HG02884 (cell line): ENCODE results near the gene ECI2.
"Not testable (repeated sequence)": the region's sequence is repeated elsewhere in the genome, so short reads cannot be mapped to it uniquely, and the experiment has no call there.

Experiments used
- ATAC-seq: cut with Tn5 transposase; IDR thresholded peaks from one replicate; pipeline ENCODE4 v1.9.1; 2021; ENCODE audit warnings: mild to moderate bottlenecking, moderate library complexity; ENCODE audit not compliant: unreplicated experiment

Gene ECI2

DNA sequence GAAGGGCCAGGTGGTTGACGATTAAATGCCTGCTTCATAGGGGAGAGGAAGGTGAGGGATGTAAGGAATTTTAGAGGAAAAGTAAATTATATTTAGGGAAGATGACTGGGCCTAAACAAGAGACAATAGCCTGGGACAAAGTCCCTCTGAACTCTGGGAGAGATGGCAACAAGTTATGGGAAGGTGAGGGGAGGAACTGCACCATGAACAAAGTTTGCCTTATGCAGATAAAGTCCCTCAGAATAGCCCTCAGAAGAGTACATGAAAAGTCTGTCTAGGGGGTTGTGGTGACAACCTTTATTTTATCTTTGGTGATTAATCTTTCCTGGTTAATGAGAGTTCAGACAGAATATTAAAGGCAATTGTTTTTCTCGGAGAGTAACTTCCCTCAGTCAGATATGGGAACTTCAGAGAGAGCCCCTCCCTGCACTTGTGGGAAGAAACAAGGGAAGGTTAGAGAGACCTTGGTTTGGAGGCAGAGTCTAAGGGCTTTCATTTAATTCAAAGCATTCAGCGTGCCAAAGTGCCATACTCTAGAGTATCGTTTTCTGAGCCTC lies 29.3 kb downstream of the ECI2 start:
- no peak for ATAC-seq

GRCh38 chr6:4103929-4104328 lies 31.4 kb downstream of the ECI2 start:
- ATAC-seq: no peak

DNA sequence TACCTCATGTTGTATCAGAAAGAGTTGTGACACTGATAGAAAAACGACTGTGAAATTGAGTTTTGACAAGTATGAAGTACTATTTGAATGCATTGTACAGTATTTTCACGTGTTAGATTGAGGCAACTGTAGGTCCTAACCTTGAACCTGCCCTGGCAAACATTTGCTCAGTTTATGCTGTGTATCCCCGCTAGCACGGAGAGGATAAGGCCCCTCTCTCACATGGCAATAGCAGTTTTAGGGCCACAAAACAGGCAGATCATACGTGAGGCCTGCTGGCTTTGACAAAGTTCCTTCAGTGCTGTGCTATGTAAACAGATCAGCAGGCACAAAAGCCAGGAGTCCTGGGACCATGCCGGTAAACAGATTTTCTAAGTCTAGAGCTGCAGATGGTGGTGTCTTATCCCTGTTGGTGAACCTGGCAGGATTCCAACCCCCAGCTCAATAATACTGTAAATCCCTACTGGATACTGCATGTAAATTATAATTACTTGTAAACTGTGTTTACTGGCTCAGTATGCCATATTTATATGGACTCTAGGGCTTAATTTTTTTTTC lies 32.6 kb downstream of the ECI2 start:
- ATAC-seq: no peak

- no peak for ATAC-seq
Observed at GRCh38 chr6:4101298-4101697, 34.1 kb downstream of the ECI2 start.

DNA sequence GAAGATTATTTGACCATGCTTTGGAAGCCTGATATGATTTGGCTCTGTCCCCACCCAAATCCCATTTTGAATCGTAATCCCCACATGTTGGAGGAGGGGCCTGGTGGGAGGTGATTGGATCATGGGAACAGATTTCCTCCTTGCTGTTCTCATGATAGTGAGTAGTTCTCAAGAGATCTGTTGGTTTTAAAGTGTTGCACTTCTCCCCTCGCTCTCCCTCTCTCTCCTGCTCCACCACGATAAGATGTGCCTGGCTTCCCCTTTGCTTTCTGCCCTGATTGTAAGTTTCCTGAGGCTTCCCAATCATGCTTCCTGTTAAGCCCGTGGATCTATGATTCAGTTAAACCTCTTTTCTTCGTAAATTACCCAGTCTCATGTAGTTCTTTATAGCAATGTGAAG lies 34.7 kb downstream of the ECI2 start:
- ATAC-seq: no peak

GRCh38 chr6:4093288-4093687 lies 42.1 kb downstream of the ECI2 start:
- ATAC-seq: no peak

DNA sequence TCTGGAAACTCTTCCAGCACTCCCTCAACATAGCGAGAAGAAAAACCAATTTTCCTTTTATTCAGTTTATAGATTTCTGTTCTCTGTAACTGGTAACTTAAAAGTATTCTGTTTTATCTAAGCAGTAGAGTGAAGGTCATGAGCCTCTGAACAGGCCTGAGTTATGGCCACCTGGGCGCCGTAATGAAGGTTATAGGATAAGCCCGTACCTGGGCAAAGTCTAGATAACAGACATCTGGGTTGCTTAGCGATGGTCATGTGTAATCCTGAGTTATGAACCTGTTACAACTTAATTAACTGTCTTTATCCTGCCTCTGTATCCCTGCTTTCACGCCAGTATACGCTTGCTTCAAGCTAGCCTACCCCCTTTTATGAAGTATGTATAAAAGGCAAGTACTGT lies 43.4 kb downstream of the ECI2 start:
- no peak for ATAC-seq

GRCh38 chr6:4090043-4090442 lies 45.3 kb downstream of the ECI2 start:
- not testable (repeated sequence) for ATAC-seq

GRCh38 chr6:4088704-4089103 lies 46.7 kb downstream of the ECI2 start:
- no peak for ATAC-seq

DNA sequence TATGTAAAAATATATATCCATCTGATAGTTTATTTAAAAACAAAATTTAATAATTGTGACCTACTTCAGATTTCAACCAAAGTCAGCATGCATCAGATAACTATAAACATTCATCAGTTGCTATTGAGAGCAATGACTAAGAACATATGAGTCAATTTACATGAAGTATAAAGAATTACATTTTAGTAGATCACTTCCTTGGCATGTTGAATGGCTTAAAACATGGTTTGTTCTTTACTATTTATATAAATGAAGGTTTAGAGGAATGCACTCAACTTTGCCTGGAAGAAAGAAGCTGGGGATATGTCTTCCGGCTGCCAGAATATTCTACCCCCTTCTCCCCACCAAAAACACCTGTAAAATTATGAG lies 50.1 kb downstream of the ECI2 start:
- ATAC-seq: no peak

GRCh38 chr6:4084444-4085331 lies 50.7 kb downstream of the ECI2 start:
- no peak for ATAC-seq

GRCh38 chr6:4078691-4079471 lies 56.5 kb downstream of the ECI2 start, which contains the start of gene FAM217A:
TSS of gene FAM217A (minus strand) at chr6:4079137. CDS start at chr6:4077414, 1,723 bp downstream.
- ATAC-seq: no peak

- ATAC-seq: no peak
Observed at GRCh38 chr6:4074478-4075235, 60.7 kb downstream of the ECI2 start.

DNA sequence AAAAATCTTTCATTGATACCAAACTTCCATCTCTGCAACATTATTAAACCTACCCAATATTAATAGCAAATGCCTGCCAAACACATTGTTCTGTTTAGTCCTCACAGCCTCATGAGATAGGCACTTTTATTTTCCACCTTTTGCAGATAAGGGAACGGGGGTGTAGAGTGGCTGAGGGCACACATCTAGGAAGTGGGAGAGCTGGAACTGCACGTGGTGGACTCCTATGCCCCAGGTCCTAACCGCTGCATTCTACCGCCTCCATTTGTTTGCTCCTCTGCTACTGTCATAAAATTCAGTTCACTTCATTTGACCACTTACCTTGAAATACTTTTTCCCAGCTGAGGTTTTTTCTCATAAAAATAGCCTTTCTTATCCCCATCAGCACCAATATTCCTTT lies 64.0 kb downstream of the ECI2 start:
- no peak for ATAC-seq

- ATAC-seq: no peak
Observed at GRCh38 chr6:4069199-4069598, 66.2 kb downstream of the ECI2 start.

DNA sequence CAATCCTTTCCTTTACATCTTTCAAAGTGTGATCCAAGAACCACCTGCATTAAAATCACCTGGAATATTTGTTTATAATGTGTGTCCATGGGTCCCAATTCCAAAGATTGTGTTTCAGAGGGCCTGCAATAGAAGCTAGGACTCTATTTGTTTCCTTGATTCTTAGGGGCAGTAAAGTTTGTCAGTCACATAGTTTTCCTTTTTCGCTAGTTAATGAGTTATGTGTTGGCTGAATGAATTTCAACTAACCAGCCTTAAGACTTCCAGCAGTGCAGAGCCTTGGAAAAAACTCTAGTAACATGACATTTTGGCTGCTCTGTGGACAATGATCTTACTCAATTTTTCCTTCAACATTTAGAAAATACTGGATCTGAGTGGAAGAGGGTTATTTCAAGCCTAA lies 67.7 kb downstream of the ECI2 start:
- ATAC-seq: no peak

DNA sequence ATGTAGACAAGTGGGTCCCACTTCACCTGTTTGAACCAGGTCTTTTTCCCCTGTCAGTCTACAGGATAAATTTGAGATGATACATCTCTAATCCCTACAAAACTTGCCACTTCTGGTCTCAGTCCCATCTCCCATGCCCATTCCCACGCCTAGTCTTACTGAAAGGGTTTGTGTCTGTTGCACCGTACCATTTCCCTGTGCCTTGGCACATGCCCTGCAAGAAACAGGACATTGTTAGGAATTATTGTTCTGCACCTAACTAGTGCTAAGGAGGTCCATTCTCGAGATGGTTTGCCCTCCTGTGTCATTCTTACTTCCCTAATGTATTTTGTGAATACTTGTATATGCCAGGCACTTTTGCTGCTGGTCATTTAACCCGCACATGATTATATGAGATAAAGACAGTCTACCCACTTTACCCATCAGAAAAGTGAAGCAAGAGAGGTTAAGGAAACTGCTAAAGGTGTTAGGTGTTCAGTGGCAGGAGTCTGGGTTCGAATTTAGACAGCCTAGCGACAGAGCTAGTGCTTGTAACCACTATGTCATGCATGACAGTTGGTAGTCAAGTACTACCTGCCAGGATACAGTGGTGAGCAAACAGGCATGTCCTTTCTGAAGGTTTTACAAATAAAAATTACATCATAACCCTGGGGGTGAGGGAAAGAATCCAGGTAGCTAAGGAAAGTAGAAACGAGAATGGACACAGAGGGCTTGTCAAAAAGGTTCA lies 69.2 kb downstream of the ECI2 start:
- no peak for ATAC-seq
